ENCODE results near the gene GRIK2.

GRCh38 chr6:101840100-101840499 is 446.6 kb downstream of the GRIK2 start:
- TF ChIP-seq EZH2 (IDR thresholded peaks at IDR 0.05; ENCODE audit: low read depth) = no peak
- TF ChIP-seq, protein P1, sequence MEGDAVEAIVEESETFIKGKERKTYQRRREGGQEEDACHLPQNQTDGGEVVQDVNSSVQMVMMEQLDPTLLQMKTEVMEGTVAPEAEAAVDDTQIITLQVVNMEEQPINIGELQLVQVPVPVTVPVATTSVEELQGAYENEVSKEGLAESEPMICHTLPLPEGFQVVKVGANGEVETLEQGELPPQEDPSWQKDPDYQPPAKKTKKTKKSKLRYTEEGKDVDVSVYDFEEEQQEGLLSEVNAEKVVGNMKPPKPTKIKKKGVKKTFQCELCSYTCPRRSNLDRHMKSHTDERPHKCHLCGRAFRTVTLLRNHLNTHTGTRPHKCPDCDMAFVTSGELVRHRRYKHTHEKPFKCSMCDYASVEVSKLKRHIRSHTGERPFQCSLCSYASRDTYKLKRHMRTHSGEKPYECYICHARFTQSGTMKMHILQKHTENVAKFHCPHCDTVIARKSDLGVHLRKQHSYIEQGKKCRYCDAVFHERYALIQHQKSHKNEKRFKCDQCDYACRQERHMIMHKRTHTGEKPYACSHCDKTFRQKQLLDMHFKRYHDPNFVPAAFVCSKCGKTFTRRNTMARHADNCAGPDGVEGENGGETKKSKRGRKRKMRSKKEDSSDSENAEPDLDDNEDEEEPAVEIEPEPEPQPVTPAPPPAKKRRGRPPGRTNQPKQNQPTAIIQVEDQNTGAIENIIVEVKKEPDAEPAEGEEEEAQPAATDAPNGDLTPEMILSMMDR (conservative IDR thresholded peaks at IDR 0.05) = no peak

Measured in PC-9 (cell line).